Lung (tissue), 12 donors: ENCODE data around the gene GRIP2. TPM values are rescaled to one million over a fixed set of nuclear protein-coding genes. Genes with fewer than 3 reads are reported as not detected.
"Not testable (repeated sequence)": the region's sequence is repeated elsewhere in the genome, so short reads cannot be mapped to it uniquely, and the experiment has no call there.

Source experiments
- ATAC-seq: fragments of 200-7000 bp; cut with Tn5 transposase; one replicate; pipeline ENCODE4 v1.9.1; 2020; ENCODE audit warnings: moderate number of reproducible peaks; ENCODE audit not compliant: insufficient read depth, low FRiP score
- DNase-seq, 3 donors: peaks; one replicate each; pipeline ENCODE4 v3.0.0-alpha.2; 2013 to 2017
- H3K27ac ChIP-seq, 2 donors: one replicate each; pipeline ENCODE4 v1.5.1; 2013; ENCODE audit warnings: mild to moderate bottlenecking in 2 of 2, moderate library complexity in 2 of 2, control low read depth in 1 of 2, inconsistent platforms in 1 of 2, low read depth in 1 of 2, low read length in 1 of 2
- H3K27me3 ChIP-seq, 3 donors: one replicate each; pipeline ENCODE4 v1.5.1; 2013; ENCODE audit warnings: low read length in 2 of 3; ENCODE audit not compliant: control insufficient read depth in 3 of 3, insufficient read depth in 3 of 3
- H3K36me3 ChIP-seq, 4 donors: one replicate each; pipeline ENCODE4 v1.5.1; 2013; ENCODE audit warnings: low read length in 4 of 4, mild to moderate bottlenecking in 1 of 4, moderate library complexity in 1 of 4; ENCODE audit not compliant: control insufficient read depth in 4 of 4, insufficient read depth in 4 of 4
- H3K4me1 ChIP-seq, 5 donors: one replicate each; pipeline ENCODE4 v1.5.1; 2013; ENCODE audit warnings: low read length in 5 of 5, mild to moderate bottlenecking in 2 of 5, moderate library complexity in 1 of 5; ENCODE audit not compliant: control insufficient read depth in 5 of 5, insufficient read depth in 5 of 5
- H3K4me3 ChIP-seq: one replicate; pipeline ENCODE4 v1.5.1; 2013; ENCODE audit warnings: mild to moderate bottlenecking, control low read depth, moderate library complexity
- H3K9ac ChIP-seq, 2 donors: one replicate each; pipeline ENCODE4 v1.5.1; 2013; ENCODE audit warnings: low read length in 2 of 2, control low read depth in 1 of 2; ENCODE audit not compliant: insufficient read depth in 1 of 2
- H3K9me3 ChIP-seq, 4 donors: one replicate each; pipeline ENCODE4 v1.5.1; 2013; ENCODE audit warnings: low read length in 3 of 4, mild to moderate bottlenecking in 1 of 4, moderate library complexity in 1 of 4; ENCODE audit not compliant: control insufficient read depth in 4 of 4, insufficient read depth in 3 of 4
- WGBS, 2 donors: extraction: QIAGEN DNeasy Blood & Tissue Kit; methylation state at CpG; one replicate each; pipeline ENCODE4 v1.1.7; 2013; 5-methylcytosine and 5-hydroxymethylcytosine counted together
- polyA plus RNA-seq, 2 donors: library from polyadenylated mRNA; stranded (reverse); fragments of 200-250 nt; gene quantifications; one replicate each; pipeline ENCODE4 v1.2.1, GENCODE V29; 2013
- total RNA-seq, 2 donors: library from RNA; depleted of rRNA in 1 of 2; stranded (reverse); fragments of >200 nt in 1 of 2; gene quantifications; one replicate each; pipeline ENCODE4 v1.2.1, GENCODE V29; 2014 to 2021
- TF ChIP-seq, protein P1 (sequence below): IDR thresholded peaks from 2 replicates; pipeline ENCODE4 v1.5.1; 2012; ENCODE audit warnings: mild to moderate bottlenecking; ENCODE audit errors: control extremely low read depth, extremely low read depth
- donor health status: control.
- donor health status: control.
- donor health status: Bipolar disorder and iron deficiency.
- donor health status: healthy.
- donor health status: DM: yes; HTN: yes; CAD: no.

Gene GRIP2
- total and polyA plus RNA-seq, 4 donors: 0.05 to 1.2 (median 0.64) TPM

DNA sequence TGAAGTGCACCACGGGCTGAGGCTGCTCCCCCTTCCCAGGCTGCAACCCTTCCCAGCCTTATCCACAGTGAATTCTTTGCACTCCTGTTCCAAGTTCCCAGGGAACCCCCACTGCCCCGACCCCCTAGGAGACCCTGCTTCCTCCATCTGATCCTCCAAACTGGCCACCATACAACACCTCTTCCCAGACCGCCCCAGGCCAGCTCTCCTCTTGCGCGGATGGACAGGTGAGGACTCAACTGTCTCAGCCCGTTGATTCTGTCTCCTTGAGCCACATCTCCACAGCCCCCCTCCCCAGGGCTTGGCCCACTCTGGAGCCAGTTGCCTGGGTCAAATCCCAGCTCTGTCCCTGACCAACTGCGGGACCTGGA is 21.7 kb downstream of the GRIP2 start:
- TF ChIP-seq, protein P1, sequence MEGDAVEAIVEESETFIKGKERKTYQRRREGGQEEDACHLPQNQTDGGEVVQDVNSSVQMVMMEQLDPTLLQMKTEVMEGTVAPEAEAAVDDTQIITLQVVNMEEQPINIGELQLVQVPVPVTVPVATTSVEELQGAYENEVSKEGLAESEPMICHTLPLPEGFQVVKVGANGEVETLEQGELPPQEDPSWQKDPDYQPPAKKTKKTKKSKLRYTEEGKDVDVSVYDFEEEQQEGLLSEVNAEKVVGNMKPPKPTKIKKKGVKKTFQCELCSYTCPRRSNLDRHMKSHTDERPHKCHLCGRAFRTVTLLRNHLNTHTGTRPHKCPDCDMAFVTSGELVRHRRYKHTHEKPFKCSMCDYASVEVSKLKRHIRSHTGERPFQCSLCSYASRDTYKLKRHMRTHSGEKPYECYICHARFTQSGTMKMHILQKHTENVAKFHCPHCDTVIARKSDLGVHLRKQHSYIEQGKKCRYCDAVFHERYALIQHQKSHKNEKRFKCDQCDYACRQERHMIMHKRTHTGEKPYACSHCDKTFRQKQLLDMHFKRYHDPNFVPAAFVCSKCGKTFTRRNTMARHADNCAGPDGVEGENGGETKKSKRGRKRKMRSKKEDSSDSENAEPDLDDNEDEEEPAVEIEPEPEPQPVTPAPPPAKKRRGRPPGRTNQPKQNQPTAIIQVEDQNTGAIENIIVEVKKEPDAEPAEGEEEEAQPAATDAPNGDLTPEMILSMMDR: no peak
- Histone ChIP-seq H3K4me3 (no peak overlapping the region), H3K9me3 (no peaks in the 10 kb centered on the region), H3K9ac (no peak overlapping the region), H3K27ac (no peak overlapping the region), H3K27me3 (no peaks in the 10 kb centered on the region), H3K36me3 (no peaks in the 10 kb centered on the region), H3K4me1 (no peaks in the 10 kb centered on the region)
- ATAC-seq (no peak), DNase-seq (peak in 1 of 3 donors; percentile 9)
- 79 to 84% methylated on average over 7 of the region's 7 CpGs for WGBS, 2 donors

DNA sequence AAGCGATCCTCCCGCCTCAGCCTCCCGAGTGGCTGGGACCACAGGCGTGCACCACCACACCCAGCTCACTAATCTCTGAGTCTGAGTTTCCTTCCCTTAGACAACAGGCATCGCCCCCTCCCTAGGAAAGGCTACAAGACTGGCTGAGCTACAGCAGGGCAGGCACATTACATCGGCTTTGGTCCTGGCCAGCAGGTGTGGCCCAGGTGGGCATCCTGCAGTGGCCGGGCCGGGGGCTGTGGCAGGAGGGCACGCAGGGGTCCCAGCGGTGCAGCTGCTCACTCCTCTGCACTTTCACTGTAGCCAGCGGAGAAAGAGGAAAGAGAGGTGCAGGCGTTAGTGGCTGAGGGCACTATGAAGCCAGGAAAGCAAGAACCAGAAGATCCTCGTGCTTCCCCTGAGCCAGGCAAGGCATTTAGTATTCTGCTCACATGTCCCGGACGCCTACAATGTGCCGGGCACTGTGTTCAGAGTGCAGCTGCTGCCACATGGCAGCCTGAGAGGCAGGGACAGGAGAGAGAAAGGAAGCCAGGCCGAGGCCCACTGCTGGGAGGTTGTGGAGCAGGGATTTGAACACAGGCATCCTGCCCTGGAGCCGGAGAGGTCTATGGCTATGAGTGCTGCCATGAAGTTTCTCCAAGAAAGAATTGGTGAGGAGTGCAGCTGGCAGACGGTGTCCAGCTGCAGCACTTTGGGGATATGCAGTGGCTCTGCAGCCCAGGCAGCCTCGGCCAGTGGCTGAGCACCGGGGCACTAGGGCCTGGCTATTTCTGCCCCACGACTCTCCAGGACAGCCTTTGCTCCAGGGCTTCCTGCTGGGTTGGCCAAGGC is 22.3 kb downstream of the GRIP2 start:
- H3K4me3 ChIP-seq: no peak overlapping the region
- no peaks in the 10 kb centered on the region for H3K27me3 ChIP-seq
- TF ChIP-seq, protein P1: no peak
- H3K27ac ChIP-seq: no peak overlapping the region
- H3K9ac ChIP-seq: no peak overlapping the region
- no peaks in the 10 kb centered on the region for H3K36me3 ChIP-seq
- H3K9me3 ChIP-seq: no peaks in the 10 kb centered on the region
- no peak for ATAC-seq
- 86 to 87% methylated on average over 21 to 22 of the region's 22 CpGs for WGBS, 2 donors
- no peaks in the 10 kb centered on the region for H3K4me1 ChIP-seq
- DNase-seq: peak in 1 of 3 donors; percentile 8

GRCh38 chr3:14516738-14517345 is 23.3 kb downstream of the GRIP2 start:
- TF ChIP-seq, protein P1: no peak
- WGBS, 2 donors: 72 to 81% methylated on average over 13 of the region's 13 CpGs
- no peak overlapping the region for H3K27ac ChIP-seq
- no peak overlapping the region for H3K9ac ChIP-seq
- no peak overlapping the region for H3K4me3 ChIP-seq
- no peaks in the 10 kb centered on the region for H3K9me3 ChIP-seq
- no peaks in the 10 kb centered on the region for H3K4me1 ChIP-seq
- no peaks in the 10 kb centered on the region for H3K27me3 ChIP-seq
- H3K36me3 ChIP-seq: no peaks in the 10 kb centered on the region
- DNase-seq (peak in 1 of 3 donors; percentile 6), ATAC-seq (no peak)

DNA sequence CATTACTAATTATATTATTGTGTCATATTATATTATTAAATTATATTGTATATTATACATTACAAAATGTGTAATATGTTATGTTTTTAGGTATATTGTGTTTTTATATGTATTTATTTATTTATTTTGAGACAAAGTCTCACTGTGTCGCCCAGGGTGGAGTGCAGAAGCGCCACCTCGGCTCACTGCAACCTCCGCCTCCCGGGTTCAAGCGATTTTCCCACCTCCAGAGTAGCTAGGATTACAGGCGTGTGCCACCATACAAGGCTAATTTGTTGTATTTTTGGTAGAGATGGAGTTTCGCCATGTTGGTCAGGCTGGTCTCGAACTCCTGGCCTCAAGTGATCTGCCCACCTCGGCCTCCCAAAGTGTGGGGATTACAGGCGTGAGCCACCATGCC is 24.6 kb downstream of the GRIP2 start:
- not testable (repeated sequence) for H3K36me3 ChIP-seq, H3K9ac ChIP-seq, ATAC-seq, H3K4me1 ChIP-seq, H3K4me3 ChIP-seq, H3K9me3 ChIP-seq, H3K27ac ChIP-seq, H3K27me3 ChIP-seq, DNase-seq
- WGBS, 2 donors: 96 to 97% methylated on average over 11 of the region's 11 CpGs
